Effector CD4-positive, alpha-beta T cell (primary cell): ENCODE results near the gene ISYNA1.

ENCODE experiments used
- DNase-seq: peaks from one replicate; pipeline ENCODE4 v3.0.0-alpha.2; 2020

The ISYNA1 gene

DNA sequence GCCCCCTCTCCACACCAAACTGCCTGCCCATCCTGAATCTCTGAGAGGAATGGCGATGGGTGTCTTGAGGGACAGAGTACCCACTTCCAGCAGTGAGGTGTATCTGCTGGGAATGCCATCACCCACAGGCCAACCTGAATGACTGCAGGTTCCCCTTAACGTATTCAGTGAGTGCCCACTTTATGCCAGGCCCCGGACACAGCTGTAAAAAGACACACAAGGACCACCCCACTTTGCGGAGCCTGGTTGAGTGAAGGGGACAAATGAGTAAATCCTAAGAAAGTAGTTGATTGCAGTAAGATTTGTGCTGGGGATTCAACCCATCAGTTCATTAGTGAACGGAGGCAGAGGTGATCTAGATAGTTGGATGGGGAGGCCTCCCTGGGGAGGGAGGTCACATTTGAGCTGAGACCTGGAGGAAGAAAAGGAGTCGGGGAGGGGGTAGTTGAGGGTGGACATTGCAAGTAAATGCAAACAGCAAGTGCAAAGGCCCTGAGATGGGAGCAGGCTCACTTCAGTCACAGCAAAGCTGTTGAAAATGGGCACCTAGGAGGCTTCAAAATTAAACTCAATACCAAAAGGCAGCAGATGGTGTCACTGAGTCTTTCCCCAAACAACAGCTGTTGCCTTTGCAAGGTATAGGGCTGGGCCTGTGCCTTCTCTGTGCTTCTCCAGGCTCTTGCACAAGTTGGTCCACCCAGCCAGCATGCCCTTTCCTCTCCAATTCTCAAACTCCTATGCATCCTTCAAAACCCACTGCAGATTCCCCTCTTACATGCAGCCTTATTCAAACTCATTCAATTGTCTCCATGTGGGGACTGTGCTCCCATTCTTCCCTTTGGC, 47.6 kb downstream of the ISYNA1 start:
- no peak for DNase-seq

DNA sequence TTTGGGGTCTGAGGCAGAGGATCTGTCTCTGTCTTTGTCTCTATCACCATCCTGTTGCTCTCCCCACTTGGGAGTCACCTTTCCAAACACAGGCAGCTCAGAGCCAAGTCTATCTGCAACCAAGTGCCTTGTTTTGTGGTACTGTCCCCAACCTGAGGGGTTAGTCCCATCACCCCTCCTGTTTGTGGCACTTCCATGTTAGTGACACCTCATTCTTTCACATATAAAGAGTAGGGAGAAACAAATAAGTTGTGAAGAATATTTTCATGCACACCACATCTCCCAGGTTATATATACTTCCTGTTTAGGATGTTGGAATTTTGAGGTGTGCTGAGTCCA, 48.2 kb downstream of the ISYNA1 start:
- DNase-seq = no peak

DNA sequence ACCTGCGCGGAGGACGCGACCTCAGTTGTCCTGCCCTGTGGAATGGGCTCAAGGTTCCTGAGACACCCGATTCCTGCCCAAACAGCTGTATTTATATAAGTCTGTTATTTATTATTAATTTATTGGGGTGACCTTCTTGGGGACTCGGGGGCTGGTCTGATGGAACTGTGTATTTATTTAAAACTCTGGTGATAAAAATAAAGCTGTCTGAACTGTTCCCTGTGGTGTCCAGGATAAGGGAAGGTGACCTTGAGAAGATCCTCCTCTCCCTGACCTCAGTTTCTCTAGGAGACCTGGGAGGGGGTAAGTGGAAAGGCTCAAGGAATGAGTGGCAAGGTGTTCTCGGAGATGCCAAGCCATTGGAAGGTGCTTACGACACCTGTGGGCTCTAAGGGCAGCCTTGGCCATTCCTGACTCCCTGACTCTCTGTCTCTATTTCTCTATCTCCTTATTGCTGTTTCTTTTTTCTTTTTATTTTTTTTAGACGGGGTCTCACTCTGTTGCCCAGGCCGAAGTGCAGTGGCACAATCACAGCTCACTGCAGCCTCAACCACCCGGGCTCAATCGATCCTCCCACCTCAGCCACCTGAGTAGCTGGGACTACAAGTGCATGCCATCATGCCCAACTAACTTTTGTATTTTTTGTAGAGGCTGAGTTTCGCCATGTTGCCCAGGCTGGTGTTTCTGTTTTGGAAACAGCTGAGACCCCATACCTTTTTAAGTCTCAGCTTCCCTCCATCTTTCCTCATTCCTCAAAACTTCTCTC, 48.8 kb downstream of the ISYNA1 start:
- no peak for DNase-seq

DNA sequence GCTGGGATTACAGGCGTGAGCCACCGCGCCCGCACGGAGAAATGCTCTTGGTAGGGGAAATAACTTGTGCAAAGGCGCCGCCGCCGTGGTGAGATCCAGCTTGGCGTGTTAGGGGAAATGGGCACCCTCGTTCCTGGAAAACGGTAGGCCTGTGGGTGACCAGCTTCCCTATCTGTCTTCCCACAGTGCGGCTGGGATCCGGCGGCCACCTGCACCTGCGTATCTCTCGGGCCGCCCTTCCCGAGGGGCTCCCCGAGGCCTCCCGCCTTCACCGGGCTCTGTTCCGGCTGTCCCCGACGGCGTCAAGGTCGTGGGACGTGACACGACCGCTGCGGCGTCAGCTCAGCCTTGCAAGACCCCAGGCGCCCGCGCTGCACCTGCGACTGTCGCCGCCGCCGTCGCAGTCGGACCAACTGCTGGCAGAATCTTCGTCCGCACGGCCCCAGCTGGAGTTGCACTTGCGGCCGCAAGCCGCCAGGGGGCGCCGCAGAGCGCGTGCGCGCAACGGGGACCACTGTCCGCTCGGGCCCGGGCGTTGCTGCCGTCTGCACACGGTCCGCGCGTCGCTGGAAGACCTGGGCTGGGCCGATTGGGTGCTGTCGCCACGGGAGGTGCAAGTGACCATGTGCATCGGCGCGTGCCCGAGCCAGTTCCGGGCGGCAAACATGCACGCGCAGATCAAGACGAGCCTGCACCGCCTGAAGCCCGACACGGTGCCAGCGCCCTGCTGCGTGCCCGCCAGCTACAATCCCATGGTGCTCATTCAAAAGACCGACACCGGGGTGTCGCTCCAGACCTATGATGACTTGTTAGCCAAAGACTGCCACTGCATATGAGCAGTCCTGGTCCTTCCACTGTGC, 49.6 kb downstream of the ISYNA1 start:
- peak; percentile 66 for DNase-seq

DNA sequence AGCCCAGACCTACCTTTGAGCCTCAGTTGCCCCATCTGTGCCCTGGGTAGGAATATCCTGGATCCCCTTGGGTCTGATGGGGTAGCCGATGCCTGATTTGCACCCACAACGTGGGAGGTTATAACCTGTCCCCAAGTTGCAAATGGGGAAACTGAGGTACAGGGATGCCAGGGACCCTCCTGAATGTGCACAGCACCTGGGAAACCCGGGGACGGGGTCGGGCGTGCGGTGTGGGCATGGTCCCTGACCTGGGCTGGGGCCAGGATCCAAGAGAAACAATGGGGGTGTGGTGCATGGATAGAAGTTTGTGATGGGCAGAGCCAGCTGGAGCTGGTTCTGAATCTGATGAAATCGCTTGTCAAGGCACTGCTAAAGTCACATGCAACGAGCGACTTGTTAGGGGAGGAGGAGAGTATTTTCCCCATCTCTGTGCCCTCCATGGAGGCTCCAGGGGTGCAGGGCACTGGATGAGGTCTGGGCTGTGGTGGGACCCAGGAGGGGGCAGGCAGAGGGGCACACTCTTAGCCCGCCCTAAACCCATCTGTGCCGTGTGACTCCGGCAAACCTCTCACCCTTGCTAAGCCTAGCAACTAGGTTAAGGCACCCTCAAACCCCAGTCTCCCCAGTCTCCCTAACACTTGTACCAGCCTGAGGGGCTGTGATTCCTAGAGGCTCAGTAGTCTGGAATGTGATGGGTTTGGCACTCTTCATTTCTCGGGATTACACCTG, 51.2 kb downstream of the ISYNA1 start:
- DNase-seq = no peak

DNA sequence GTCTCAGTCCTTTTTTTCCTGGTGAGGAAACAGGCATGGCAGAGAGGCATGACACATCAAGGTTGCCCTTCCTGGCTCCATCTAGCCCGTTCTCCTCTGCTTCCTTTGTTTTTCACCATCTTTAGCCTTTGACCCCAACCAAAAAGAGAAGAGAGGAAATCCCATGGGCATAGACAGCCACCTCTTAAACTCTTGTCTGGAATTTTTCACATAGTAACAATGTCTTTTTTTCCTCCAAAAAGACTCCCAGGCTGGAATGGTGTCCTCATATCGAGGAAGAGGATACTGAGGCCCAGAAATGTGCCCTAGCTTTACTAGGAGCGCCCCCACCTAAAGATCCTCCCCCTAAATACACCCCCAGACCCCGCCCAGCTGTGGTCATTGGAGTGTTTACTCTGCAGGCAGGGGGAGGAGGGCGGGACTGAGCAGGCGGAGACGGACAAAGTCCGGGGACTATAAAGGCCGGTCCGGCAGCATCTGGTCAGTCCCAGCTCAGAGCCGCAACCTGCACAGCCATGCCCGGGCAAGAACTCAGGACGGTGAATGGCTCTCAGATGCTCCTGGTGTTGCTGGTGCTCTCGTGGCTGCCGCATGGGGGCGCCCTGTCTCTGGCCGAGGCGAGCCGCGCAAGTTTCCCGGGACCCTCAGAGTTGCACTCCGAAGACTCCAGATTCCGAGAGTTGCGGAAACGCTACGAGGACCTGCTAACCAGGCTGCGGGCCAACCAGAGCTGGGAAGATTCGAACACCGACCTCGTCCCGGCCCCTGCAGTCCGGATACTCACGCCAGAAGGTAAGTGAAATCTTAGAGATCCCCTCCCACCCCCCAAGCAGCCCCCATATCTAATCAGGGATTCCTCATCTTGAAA, 52.0 kb downstream of the ISYNA1 start, which contains the start of gene GDF15:
Gene GDF15 (plus strand): TSS at position 484 of the 868 bp plus-strand sequence. CDS start 32 bp downstream, at position 516.
- peak; percentile 16 for DNase-seq

DNA sequence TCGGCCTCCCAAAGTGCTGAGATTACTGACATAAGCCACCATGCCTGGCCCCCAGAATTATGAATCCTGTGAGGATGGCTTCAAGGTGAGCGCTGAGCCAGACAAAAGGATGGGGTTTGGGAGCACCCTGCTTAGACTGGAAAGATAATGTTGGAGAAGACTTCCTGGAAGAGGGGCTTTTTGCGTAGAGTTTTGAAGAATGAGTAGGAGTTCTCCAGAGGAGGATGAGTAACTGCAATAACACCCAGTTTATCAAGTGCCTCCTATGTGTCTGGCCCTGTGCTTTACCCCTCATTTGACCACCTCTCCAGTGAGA, 52.6 kb downstream of the ISYNA1 start:
- no peak for DNase-seq

DNA sequence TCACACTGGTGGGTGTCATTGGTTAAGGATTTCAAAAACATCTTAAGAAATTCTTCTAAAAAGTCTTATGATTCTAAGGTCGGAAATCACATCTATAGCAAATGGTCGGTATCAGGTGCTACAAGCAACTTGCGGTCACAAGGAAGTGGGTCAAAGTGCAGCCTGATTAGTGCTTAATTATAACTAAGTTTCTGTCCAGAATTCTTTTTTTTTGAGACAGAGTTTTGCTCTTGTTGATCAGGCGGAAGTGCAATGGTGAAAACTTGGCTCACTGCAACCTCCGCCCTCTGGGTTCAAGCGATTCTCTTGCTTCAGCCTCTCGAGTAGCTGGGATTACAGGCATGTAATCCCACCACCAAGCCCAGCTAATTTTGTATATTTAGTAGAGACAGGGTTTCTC, 53.2 kb downstream of the ISYNA1 start:
- no peak for DNase-seq
